HG03457 (cell line): ENCODE measurements around the gene NLGN3.

Source experiments
- ATAC-seq: cut with Tn5 transposase; IDR thresholded peaks from one replicate; pipeline ENCODE4 v1.9.1; 2021; ENCODE audit warnings: moderate number of reproducible peaks; ENCODE audit not compliant: unreplicated experiment

Gene NLGN3

DNA sequence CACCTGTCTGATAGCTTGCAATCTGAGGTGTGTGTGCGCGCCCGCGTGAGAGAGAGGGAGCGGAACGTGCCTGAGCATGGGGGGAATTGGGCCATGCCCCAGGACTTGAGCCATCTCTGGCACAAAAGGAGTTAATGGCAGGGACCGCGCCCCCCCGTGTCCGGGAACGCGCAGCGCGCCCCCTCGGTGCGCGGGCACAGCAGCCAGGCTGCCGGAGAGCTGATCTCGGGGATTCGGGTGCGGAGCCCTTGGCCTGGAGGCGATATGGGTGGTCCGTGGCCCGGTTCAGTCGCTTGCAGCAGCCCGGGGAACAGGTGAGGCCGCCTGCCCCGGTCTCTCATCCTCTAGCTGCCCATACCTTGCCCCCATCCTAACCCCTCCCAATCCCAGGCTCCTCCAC lies at the start of gene NLGN3:
TSS of gene NLGN3 (plus strand) at position 191 of the 400 bp plus-strand sequence. CDS start 2,909 bp downstream, outside the sequence.
- ATAC-seq = no peak

DNA sequence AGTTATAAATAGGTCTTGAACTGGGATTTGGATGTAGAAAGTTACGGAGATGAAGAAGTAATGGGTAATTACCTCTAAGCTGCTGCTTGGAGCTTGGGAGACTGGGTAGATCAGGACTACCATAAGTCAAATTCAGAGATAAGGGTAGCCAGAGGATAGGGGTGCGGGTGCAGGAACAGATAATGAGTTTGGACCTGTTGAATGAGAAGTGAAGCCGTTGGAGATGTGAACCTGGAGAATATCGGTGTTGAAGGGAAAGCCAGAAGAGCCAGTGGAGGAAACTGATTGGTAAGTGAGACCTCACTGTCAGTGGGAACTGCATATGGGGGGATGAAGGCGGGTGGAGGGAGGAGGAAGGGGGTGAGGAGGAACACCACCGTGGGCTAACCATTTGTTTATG lies 49.6 kb upstream of the NLGN3 start:
- ATAC-seq = no peak

DNA sequence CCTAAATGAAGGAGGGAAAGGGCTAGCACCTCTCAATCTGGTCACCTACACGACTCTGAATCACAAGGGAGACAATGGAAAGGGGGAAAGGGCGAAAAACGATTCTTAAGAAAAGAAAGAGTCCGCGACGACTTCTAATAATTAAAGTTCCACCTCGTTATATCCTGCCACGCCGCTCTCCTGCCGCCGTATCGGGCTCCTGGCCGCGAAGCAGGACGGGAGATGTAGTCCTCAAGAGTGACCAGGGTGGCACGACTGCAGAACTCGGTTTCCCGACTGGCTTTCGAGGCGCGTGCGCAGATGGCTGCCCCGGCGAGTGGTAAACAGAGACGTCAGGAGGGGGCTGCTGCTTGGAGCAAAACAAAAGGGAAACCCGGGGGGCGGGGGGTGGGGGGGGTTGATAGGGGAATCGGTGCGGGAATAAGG lies 49.1 kb upstream of the NLGN3 start, which contains the start of gene FOXO4:
TSS of gene FOXO4 (plus strand) at position 297 of the 426 bp plus-strand sequence. CDS start 678 bp downstream, outside the sequence.
- ATAC-seq = peak; percentile 84

DNA sequence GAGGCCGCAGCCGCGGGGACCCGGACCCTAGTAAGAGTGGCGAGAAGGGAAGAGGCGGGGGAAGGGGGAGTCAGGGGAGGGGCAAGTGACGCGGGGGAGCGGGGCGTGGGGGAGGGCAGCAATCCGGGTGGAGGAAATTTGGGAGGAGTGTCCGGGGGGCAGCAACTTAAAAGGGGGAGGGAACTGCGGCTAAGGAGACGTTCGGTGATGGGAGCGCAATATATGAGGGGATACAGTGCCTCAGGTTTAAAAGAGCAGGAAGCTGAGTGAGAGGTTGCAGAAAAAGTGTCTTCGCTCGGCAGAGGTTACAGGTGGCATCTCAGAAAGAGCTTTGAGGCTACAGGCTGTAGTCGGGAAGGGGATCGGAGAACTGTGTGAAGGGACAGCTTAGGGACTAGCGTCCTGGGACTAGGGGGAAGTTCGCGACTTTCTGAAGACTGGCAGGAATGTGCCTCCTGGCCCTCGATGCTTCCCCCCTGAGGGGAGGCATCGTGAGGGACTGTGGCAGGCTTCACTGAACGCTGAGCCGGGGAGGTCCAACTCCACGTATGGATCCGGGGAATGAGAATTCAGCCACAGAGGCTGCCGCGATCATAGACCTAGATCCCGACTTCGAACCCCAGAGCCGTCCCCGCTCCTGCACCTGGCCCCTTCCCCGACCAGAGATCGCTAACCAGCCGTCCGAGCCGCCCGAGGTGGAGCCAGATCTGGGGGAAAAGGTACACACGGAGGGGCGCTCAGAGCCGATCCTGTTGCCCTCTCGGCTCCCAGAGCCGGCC lies 48.5 kb upstream of the NLGN3 start:
- no peak for ATAC-seq

DNA sequence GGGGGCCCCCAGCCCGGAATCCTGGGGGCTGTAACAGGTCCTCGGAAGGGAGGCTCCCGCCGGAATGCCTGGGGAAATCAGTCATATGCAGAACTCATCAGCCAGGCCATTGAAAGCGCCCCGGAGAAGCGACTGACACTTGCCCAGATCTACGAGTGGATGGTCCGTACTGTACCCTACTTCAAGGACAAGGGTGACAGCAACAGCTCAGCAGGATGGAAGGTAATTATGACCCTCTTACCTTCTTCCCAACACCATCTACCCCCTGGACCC lies 47.9 kb upstream of the NLGN3 start:
- no peak for ATAC-seq

DNA sequence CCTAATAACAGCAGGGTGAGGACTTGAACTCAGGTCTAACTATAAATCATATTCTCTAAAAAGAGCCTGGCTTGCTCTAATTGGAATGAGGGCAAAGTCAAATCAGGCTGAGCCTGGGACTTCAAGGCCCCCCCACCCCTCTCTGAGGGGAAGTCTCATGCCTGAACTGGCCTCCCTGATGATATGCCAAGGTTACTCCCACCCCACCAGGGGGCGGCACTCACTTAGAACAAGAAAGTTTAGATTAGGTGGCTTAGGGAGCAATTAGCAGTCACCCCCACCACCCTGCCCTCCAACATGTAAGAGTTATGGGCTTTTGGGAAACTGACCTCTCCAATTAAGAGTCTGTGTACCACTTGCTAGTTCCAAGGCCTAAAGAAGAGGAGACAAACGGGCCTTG lies 46.3 kb upstream of the NLGN3 start:
- no peak for ATAC-seq

DNA sequence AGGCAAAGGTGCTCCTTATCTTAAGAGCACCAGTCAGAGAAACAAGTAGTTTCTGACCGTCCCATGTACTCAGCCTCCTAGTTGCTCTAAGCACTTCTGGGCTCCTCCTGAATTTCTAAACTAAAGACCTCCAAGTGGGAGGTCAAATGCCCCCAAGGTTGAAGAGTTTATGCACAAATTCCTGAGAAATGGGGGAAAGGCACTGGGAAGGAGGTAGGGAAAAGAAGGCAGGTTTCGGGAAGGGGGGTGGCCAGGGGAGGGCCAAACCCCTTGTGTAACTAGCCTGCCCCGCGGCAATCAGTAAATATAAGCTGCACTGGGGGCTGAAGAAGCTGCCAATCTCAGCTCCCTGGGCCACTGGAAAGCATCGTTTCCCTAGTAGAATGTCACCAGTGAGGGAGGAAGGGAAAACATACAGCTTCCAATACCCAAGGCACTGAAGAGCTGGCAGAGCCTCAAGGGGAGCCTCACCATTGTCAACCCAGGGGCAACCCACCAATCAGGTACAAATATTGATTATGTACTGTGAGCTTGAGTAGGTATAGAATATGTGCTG lies 45.6 kb upstream of the NLGN3 start:
- ATAC-seq = no peak

DNA sequence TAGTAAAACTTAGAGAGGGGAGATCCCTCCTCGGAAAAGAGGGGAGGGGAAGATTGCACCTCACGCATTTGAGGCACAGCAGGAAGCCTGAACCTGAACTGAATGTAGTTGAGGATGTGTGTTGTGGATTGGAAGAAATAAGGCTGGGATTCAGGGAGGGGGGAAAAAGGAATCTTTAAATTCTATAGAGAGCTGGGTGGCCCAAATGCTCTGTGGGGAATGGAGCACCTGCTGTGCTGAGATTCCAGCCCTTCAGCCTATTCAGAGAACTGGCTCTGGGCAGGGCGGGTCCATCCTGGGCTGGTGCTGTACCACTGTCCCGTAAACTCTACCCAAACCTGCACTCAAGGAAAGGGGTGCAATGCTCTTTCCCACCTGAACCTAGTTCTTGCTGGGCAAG lies 44.9 kb upstream of the NLGN3 start:
- ATAC-seq = no peak

DNA sequence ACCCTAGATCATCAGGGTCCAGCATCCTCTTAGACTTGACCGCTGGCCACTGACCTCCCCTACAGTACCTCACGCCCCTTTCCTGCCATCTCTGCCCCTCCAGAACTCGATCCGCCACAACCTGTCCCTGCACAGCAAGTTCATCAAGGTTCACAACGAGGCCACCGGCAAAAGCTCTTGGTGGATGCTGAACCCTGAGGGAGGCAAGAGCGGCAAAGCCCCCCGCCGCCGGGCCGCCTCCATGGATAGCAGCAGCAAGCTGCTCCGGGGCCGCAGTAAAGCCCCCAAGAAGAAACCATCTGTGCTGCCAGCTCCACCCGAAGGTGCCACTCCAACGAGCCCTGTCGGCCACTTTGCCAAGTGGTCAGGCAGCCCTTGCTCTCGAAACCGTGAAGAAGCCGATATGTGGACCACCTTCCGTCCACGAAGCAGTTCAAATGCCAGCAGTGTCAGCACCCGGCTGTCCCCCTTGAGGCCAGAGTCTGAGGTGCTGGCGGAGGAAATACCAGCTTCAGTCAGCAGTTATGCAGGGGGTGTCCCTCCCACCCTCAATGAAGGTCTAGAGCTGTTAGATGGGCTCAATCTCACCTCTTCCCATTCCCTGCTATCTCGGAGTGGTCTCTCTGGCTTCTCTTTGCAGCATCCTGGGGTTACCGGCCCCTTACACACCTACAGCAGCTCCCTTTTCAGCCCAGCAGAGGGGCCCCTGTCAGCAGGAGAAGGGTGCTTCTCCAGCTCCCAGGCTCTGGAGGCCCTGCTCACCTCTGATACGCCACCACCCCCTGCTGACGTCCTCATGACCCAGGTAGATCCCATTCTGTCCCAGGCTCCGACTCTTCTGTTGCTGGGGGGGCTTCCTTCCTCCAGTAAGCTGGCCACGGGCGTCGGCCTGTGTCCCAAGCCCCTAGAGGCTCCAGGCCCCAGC lies 43.8 kb upstream of the NLGN3 start:
- no peak for ATAC-seq

DNA sequence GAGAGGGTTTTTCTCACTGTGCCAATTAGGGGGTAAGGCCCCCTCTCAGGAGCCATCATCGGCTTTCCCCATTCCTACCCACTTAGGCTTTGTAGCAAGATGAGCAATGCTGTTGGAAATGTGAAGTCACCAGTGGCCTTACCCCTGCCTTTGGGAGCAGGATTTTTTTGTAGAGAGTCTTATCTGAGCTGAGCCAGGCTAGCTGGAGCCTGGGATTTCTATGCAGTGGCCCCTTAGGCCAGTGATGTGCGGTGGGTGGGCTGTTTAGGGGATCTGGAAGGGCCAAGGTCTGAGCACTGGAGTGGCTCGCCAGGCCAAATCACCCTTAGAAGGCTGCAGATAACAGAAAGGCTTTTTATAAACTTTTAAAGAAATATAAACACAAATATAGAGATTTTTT lies 42.3 kb upstream of the NLGN3 start:
- ATAC-seq = no peak

DNA sequence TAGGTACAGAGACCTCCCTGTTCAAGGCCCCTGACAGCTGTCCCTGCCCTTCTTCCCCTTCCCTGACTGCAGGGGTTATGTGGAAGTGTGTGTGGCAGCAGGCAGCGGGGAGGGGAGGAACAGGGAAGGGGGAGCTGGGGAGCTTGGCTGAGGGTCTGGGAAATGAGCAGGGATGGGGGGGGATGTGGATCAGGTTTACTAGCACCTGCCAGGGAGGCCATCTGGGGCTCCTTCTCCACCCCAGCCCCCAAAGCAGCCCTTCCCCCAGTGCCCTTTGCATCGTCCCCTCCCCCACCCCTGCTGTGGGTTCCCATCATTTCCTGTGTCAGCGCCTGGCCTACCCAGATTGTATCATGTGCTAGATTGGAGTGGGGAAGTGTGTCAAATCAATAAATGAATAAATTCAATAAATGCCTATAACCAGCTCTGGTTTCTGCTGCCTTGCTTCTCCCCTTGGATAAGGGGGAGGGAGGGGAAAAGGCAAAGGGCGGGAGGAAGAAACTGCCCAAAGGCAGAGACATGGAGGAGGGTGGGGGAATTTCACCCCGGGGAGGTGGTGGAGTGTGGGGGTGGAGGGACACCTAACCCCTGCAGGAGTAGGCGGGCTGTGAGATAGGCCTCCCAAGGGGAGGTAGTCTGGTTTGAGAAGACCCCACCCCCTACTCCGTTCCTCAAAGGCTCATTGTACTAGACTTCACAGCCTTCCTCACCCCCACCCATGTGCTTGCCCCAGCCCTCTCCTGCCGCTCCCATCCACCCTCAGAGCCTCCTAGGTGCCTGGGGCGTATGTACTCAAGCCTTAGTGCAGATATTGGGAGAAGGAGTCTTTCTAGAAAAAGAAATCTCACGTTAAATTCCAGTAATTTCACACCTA lies 41.3 kb upstream of the NLGN3 start:
- no peak for ATAC-seq

DNA sequence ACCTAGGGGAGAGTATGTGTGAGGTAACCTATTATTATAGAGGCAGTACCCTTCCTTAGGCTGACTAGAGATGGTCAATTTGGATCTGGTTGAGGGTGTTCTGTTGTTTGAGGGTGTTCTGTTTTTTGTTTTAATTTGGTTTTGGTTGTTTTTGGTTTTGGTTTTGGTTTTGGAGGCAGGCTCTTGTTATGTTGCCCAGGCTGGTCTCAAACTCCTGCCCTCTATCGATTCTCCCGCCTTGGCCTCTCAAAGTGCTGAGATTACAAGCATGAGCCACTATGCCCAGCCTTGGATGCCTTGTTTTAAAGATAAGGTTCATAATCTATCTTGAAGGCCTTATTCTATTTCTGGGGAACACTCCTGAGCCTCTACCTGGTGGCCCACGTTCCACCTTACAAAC lies 39.0 kb upstream of the NLGN3 start:
- no peak for ATAC-seq

DNA sequence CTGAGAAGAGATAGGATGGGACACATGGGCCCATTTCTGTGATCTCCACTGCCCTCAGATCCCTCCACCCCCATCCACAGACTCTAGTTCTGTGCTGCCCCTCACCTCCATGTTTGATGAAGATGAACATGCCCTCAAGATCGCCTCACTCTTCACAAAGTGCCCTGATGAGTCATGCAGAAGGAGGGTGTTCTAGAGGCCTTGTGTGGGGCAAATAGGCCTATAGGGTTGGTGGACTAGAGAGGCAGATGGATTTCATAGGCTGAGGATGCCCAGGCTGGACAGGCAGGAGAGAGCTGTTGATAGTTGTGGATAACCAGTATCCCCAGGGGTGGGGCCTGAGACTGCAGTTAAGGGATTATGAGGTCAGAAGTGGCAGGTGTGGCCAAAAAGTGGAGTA lies 38.2 kb upstream of the NLGN3 start, which contains the start of gene CXorf65:
TSS of gene CXorf65 (minus strand) at position 314 of the 400 bp plus-strand sequence. CDS start at position 130, 184 bp downstream.
- ATAC-seq = no peak

DNA sequence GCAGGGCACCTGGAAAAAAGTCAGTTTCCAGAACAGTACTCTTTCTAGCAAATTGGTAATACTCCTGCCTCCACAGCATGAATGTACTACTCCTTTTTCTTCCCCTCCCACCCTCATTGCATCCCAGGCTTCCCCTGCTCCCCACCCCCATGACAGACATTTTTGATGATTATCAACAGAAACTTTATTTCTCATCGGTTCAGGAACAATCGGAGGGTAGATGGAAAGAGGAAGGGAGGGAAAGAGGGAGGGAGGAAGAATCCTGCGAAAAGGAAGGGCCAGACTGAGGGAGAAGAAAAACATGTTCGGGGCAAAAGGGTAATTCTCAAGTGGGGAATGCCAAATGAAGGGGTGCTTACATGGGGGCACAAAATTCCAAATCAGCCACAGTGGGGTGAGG lies 37.4 kb upstream of the NLGN3 start:
- ATAC-seq = no peak

DNA sequence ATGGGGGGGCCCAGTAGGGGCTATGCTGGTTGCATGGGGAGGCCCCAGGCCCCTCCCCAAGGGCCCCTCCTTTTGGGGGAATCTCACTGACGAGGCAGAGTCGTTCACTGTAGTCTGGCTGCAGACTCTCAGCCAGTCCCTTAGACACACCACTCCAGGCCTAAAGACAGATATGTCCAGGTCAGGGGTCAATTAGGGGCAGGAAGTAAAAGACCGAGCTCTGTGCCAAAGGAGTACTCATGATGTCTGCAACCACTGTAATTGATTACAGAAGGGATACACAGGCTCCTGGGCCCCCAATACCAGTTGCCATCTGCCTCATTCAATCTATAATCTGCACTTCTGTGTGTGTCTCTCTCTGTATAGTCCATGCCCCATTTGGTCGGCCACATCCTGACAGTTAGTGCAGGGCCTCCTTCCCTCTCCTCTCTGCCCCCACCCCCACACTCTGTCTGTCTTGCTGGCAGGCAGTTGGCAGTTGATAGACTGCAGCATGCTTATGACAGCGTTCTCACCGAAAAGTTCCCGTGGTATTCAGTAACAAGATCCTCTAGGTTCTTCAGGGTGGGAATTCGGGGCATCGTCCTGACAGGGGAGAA lies 36.8 kb upstream of the NLGN3 start:
- no peak for ATAC-seq

DNA sequence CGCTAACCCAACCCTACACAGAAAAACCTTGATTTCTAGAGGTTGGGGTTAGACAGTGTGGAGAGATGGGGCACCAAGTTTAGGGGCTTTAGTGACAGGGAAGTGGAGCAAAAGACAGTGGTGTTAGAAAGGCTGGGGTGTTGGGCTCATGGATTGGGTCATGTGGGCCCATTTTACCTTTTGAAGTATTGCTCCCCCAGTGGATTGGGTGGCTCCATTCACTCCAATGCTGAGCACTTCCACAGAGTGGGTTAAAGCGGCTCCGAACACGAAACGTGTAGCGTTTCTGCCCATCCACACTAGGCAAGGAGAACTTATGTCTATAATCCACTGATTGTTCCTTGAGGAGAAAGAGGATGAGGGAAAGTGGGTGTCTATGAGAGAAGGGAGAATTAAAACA lies 35.6 kb upstream of the NLGN3 start:
- ATAC-seq = no peak

DNA sequence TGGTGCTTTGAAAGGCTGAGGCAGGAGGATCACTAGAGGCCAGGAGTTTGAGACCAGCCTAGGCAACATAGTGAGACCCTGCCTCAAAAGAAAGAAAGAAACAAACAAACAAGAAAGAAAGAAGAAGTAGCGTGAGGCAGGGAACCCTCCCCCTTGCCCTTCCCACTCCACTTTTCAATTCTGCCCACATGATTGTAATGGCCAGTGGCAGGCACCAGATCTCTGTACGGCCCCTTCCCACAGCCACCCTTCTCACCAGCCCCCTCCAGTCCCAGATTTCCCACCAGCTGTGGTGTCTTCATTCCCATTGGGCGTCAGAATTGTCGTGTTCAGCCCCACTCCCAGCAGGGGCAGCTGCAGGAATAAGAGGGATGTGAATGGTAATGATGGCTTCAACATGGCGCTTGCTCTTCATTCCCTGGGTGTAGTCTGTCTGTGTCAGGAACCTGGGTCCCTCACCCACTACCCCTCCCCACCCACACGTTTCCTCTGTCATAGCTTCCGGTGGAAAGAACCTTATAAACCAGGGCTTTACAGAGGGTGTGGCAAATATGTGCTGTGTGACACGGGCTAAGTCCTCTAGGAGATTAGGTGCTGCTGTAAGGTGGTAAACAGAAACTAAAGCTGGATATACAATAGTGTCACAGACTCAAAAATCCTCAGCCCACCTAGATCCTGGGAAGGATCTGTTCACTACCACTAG lies 33.3 kb upstream of the NLGN3 start, which contains the start of gene IL2RG:
TSS of gene IL2RG (minus strand) at position 437 of the 703 bp plus-strand sequence. CDS start at position 399, 38 bp downstream.
- ATAC-seq = peak; percentile 76

DNA sequence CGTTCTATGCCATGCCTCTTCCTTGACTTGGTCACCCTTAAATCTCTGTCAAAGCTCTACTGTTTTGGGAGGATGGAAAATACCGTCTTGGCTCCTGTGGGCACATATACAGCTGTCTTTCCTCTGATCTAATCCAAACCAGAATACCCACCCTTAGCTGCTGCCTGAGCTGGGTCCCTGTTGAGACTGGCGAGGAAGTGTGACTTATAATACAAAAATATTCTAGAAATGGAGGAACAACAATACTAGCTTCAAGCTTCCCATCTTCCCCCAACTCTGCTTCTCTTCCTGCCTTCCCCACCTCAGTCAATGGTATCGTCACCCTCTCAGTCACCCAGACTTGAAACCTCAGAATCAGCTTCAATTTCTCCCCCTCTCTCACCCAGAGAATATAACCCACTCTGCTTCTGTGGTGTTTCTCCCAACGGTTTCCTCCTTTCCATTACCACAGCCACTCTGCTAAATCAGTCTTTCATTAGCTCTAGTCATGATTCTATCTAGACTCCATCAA lies 32.7 kb upstream of the NLGN3 start:
- peak; percentile 29 for ATAC-seq

DNA sequence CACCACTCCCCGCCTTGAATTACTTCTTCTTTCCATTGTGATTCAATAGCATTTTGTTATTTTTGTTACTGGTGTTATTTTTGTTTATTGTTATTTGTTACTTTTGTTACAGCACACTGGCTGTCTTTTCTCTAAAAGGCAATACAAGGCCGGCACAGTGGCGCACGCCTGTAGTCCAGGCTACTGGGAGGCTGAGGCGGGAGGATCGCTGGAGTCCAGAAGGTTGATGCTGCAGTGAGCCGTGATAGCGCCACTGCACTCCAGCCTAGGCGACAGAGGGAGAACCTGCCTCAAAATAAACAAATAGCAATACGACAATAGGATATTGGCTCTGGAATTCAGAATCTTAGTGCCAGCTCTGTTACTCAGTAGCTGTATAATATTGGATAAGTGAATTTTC lies 27.3 kb upstream of the NLGN3 start:
- no peak for ATAC-seq
